HuH-7.5 (cell line): ENCODE data around the gene RHOF.

Experiments used
- DNase-seq: peaks from one replicate; pipeline ENCODE4 v3.0.0; 2011; ENCODE audit warnings: low spot score

The RHOF gene

GRCh38 chr12:121804417-121805111 is 11.1 kb upstream of the RHOF start:
- no peak for DNase-seq

GRCh38 chr12:121803861-121804416 is 10.5 kb upstream of the RHOF start, which contains the start of gene SETD1B:
Gene SETD1B, plus strand, starts transcription at chr12:121804009. Its CDS starts 729 bp downstream, at chr12:121804738.
- DNase-seq = no peak

- DNase-seq = peak; percentile 94
Observed at GRCh38 chr12:121802843-121803698, 9.6 kb upstream of the RHOF start.

GRCh38 chr12:121802485-121802842 is 9.0 kb upstream of the RHOF start:
- DNase-seq = no peak

- no peak for DNase-seq
Observed at GRCh38 chr12:121801595-121802484, 8.4 kb upstream of the RHOF start.

GRCh38 chr12:121800694-121801594 is 7.5 kb upstream of the RHOF start:
- DNase-seq = no peak

- peak; percentile 95 for DNase-seq
Observed at GRCh38 chr12:121799842-121800693, 6.6 kb upstream of the RHOF start.

- DNase-seq = peak; percentile 72
Observed at GRCh38 chr12:121799156-121799841, 5.8 kb upstream of the RHOF start.

GRCh38 chr12:121798787-121799155 is 5.3 kb upstream of the RHOF start:
- no peak for DNase-seq

- no peak for DNase-seq
Observed at GRCh38 chr12:121797937-121798786, 4.7 kb upstream of the RHOF start.

GRCh38 chr12:121796855-121797751 is 3.6 kb upstream of the RHOF start:
- peak; percentile 97 for DNase-seq

GRCh38 chr12:121795034-121795968 is 1.8 kb upstream of the RHOF start:
- peak; percentile 78 for DNase-seq

GRCh38 chr12:121794534-121795033 is 1.1 kb upstream of the RHOF start:
- DNase-seq = no peak

GRCh38 chr12:121793838-121794533 is 498 bp upstream of the RHOF start:
- peak; percentile 83 for DNase-seq
